Muscle layer of colon (tissue), 2 donors: ENCODE data around the gene THBD.
A peak's percentile ranks its signal among the peaks of the same experiment; 100 is the strongest.

Experiments
- H3K27ac ChIP-seq: one replicate; pipeline ENCODE4 v1.7.0; 2013; ENCODE audit warnings: low read depth, mild to moderate bottlenecking, low read length, moderate library complexity
- H3K27me3 ChIP-seq, 2 donors: one replicate each; pipeline ENCODE4 v1.7.0; 2013; ENCODE audit warnings: low read length in 2 of 2, mild to moderate bottlenecking in 2 of 2; ENCODE audit not compliant: insufficient read depth in 2 of 2, control insufficient read depth in 1 of 2
- H3K36me3 ChIP-seq: one replicate; pipeline ENCODE4 v1.7.0; 2013; ENCODE audit warnings: mild to moderate bottlenecking, low read length; ENCODE audit not compliant: insufficient read depth
- H3K4me1 ChIP-seq: one replicate; pipeline ENCODE4 v1.7.0; 2013; ENCODE audit warnings: mild to moderate bottlenecking, low read length; ENCODE audit not compliant: insufficient read depth
- H3K4me3 ChIP-seq, 2 donors: one replicate each; pipeline ENCODE4 v1.7.0; 2013; ENCODE audit warnings: low read length in 2 of 2, low read depth in 1 of 2, mild to moderate bottlenecking in 1 of 2, moderate library complexity in 1 of 2
- H3K9ac ChIP-seq: one replicate; pipeline ENCODE4 v1.7.0; 2013; ENCODE audit warnings: low read length
- H3K9me3 ChIP-seq: one replicate; pipeline ENCODE4 v1.7.0; 2013; ENCODE audit warnings: mild to moderate bottlenecking, low read length
- donor health status: abdominal sarcoma.
- donor health status: Adenocarcinoma of cecum.

Gene THBD

DNA sequence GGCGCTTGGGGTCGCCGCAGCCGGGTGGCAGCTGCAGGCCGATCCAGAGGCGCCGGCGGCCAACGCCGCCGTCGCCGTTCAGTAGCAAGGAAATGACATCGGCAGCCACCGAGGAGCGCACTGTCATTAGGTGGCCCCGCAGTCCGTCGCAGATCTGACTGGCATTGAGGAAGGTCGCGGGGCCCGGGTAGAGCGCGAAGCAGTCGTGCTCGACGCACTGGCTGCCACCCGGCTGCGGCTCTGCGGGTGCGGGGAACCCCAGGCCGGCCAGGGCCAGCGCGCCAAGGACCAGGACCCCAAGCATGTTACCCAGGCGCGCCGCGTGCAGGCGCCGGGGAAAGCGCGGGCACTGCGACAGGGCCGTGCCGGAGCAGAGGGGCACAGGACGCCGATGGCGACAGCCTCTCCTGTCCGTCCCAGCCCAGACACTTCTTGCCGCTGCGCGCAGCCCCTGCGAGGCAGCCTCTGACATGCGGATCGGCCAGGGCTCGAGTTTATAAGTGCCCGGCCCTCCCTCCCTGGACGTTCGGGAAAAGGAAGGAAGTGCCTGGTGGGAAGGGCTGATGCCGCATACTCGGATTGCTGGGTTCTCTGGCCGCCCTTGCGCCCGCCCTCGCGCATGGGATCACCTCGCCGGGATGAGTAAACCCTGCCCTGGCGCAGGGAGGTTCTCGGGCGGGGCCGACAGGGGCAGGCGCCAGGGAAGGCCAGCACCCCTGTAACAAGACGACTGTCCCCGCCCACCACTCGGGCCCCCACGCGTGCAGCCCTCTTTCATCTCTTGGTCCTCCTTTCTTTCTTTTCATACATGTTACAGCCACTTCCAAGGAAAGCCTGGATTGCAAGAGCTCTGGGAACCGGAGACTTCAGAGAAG, at the start of gene THBD:
Gene THBD, minus strand, starts transcription at position 472 of the 875 bp plus-strand sequence. Its CDS starts 168 bp downstream, at position 304.
- peak within 1 kb of the TSS; percentile 19 for H3K27ac ChIP-seq
- no peaks in the 10 kb centered on the region for H3K36me3 ChIP-seq
- H3K27me3 ChIP-seq = peaks cover 15 to 50% of the 10 kb centered on the region in 2 donors
- no peaks in the 10 kb centered on the region for H3K9me3 ChIP-seq
- peak within 1 kb of the TSS; percentile 53 to 56 for H3K4me3 ChIP-seq
- no peaks in the 10 kb centered on the region for H3K4me1 ChIP-seq
- no peak within 1 kb of the TSS for H3K9ac ChIP-seq

GRCh38 chr20:23097636-23098580, 48.4 kb upstream of the THBD start:
- Histone ChIP-seq H3K9ac (no peak overlapping the region), H3K27ac (no peak overlapping the region), H3K4me1 (no peaks in the 10 kb centered on the region)

GRCh38 chr20:23096986-23097520, 47.6 kb upstream of the THBD start:
- Histone ChIP-seq H3K4me3 (no peak overlapping the region), H3K9ac (no peak overlapping the region), H3K36me3 (no peaks in the 10 kb centered on the region), H3K4me1 (no peaks in the 10 kb centered on the region), H3K9me3 (no peaks in the 10 kb centered on the region), H3K27me3 (no peaks in the 10 kb centered on the region), H3K27ac (no peak overlapping the region)

More at GRCh38 chr20:23097636-23098580, 48.4 kb upstream of the THBD start:
- Histone ChIP-seq H3K4me3 (no peak overlapping the region), H3K36me3 (no peaks in the 10 kb centered on the region), H3K9me3 (no peaks in the 10 kb centered on the region), H3K27me3 (no peaks in the 10 kb centered on the region)

GRCh38 chr20:23096097-23096496, 46.6 kb upstream of the THBD start:
- Histone ChIP-seq H3K9ac (no peak overlapping the region), H3K36me3 (no peaks in the 10 kb centered on the region), H3K9me3 (no peaks in the 10 kb centered on the region), H3K4me1 (no peaks in the 10 kb centered on the region), H3K4me3 (no peak overlapping the region), H3K27me3 (no peaks in the 10 kb centered on the region), H3K27ac (no peak overlapping the region)

DNA sequence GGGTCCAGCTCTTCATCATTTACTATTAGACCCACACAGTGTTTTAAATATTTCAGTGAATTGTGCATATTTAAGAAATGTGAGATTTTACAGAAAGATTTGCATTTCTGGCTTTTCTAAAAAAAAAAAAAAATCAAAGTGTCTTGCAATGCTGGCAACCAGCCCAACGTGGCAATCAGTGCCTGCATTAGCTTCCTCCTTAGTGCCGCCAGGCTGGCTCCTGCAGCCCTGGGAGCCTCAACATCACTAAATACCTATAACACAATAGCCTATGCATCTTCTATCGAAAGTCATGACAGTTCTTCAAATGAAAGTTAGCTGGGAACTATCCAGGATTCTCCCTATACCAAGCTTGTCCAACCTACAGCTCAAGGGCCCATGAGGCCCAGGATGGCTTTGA, 46.0 kb upstream of the THBD start:
- Histone ChIP-seq H3K27ac (no peak overlapping the region), H3K4me3 (no peak overlapping the region), H3K9ac (no peak overlapping the region), H3K27me3 (no peaks in the 10 kb centered on the region), H3K9me3 (no peaks in the 10 kb centered on the region), H3K36me3 (no peaks in the 10 kb centered on the region), H3K4me1 (no peaks in the 10 kb centered on the region)

DNA sequence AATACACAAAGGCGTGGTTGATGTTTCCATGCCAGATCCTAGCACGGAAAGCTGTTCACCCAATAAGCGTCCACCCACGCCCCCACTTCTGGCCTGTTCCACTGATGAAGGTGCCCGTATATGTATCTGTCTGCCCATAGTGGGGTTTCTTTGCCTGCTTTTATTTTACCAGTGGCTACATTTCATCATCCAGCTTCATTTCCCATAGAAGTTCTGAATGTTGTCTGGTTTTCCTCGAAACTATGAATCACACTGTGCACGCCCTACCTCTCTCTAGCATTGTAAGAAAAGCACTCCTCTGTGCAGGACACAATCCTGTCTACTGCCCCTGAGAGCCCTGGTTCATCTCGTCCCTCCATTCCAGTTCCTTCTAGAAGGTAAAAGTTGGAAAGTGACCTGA, 45.5 kb upstream of the THBD start:
- Histone ChIP-seq H3K9me3 (no peaks in the 10 kb centered on the region), H3K27ac (no peak overlapping the region), H3K27me3 (no peaks in the 10 kb centered on the region), H3K36me3 (no peaks in the 10 kb centered on the region), H3K9ac (no peak overlapping the region), H3K4me3 (no peak overlapping the region), H3K4me1 (no peaks in the 10 kb centered on the region)

DNA sequence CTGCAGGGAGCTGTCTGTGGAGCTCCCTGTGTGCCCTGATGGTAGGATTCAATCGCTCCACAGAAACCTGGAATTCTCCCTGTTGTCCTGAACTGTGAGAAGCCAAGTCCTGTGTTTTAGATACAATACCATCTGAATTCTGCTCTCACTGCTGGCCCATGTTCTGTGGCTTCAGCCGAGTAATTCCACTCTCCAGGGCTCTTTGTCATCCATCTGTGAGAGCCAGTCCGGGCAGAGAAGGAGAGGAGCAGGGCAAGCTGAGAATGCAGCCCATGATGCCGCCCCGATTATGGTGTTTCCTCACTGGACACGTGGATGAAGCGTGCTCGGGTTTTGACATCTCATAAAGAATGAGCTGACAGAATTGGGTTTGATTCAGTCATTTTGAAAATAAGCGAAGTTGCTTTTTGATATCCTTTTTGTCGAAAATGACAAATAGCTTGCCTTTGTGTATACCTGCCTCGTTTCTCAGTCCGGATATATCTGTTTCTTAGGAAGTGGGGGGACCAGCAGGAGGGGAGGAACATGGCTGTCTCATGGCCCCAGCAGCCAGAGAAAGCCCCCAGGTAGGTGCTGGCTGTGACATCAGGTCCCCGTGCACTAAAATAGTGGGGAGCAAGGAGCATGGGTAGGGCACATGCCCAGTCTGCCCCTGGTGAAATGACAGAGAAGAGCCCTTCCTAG, 44.9 kb upstream of the THBD start:
- Histone ChIP-seq H3K27me3 (no peaks in the 10 kb centered on the region), H3K9me3 (no peaks in the 10 kb centered on the region), H3K27ac (no peak overlapping the region), H3K4me1 (no peaks in the 10 kb centered on the region), H3K9ac (no peak overlapping the region), H3K36me3 (no peaks in the 10 kb centered on the region), H3K4me3 (no peak overlapping the region)

- no peak overlapping the region for H3K9ac ChIP-seq
- H3K9me3 ChIP-seq = no peaks in the 10 kb centered on the region
- no peaks in the 10 kb centered on the region for H3K4me1 ChIP-seq
- no peaks in the 10 kb centered on the region for H3K27me3 ChIP-seq
- no peaks in the 10 kb centered on the region for H3K36me3 ChIP-seq
- no peak overlapping the region for H3K27ac ChIP-seq
- no peak overlapping the region for H3K4me3 ChIP-seq
Observed at GRCh38 chr20:23093613-23094012, 44.1 kb upstream of the THBD start.

DNA sequence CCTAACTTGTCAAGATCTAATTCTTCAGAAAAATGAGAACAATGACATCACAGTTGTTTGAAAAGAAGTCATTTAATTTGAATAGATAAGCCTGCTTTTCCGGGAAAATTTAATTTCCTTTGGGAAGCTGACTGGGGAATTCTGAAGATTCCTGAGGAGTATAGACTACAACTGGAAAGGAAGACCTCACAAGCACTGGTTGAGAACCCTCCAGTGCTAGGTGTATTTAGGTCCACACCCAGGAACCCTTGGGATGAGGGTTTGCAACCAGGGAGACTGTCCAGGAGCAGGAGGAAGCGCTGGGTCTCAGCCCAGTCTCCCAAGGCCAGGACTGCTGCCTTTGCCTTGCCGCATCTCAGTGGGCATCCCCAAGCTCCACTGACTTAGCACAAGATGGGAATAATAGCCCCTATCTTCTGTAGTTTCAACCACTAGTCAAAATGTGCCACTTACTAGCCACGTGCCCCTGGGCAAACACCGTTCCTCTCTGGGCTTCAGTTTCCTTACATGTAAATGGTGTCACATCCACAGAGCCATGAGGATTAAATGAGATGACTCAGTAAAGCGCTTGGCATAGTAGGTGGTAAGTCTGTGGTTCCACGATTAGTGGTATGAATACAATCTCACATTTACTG, 43.5 kb upstream of the THBD start:
- Histone ChIP-seq H3K9me3 (no peaks in the 10 kb centered on the region), H3K4me3 (no peak overlapping the region), H3K4me1 (no peaks in the 10 kb centered on the region), H3K27ac (no peak overlapping the region), H3K36me3 (no peaks in the 10 kb centered on the region), H3K9ac (no peak overlapping the region), H3K27me3 (no peaks in the 10 kb centered on the region)

DNA sequence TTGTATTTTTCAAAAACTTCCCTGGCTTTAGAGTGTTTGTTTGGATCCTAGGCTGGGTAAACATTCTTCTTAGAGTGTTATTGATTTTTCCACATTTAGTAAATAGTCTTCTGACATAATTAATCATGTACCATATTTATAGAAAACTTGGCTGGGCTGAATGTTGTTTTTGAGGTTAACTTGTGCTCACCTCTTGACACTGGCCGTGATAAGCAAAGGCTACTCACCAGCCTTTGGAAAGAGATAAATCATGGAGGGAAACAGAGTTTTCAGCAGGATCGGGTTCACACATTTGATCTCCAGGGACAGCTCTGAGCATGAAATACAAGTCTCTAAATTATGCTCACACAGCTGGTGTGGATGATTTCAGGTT, 42.9 kb upstream of the THBD start:
- H3K4me3 ChIP-seq = no peak overlapping the region
- no peak overlapping the region for H3K27ac ChIP-seq
- no peaks in the 10 kb centered on the region for H3K4me1 ChIP-seq
- no peaks in the 10 kb centered on the region for H3K9me3 ChIP-seq
- H3K27me3 ChIP-seq = no peaks in the 10 kb centered on the region
- no peaks in the 10 kb centered on the region for H3K36me3 ChIP-seq
- H3K9ac ChIP-seq = no peak overlapping the region
